SH-SY5Y (cell line): ENCODE data around the gene FBXL13.

Experiments used
- GATA2 ChIP-seq: IDR thresholded peaks from 2 replicates; pipeline ENCODE4 v1.6.1; 2011; ENCODE audit warnings: mild to moderate bottlenecking, low read depth, low read length
- GATA3 ChIP-seq: IDR thresholded peaks from 2 replicates; pipeline ENCODE4 v1.6.1; 2011; ENCODE audit warnings: low read depth, mild to moderate bottlenecking, low read length, moderate library complexity

DNA sequence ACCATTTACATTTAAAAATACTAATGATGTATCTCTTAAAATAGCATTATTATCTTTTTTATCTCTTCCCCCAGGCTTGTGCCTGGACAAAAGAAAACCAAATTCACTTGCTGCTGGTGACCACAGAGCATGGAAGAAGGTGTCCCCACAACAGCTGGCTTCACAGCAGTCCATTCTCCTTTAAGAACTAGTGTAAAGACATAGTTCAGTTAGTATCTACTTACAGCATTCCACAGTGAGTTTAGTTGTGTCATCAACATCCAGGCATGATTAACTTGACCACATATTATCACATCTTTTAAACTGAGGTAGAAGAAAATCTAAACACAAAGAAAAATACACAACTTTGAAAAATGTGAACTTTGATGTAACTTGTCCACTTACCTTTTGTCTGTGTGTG, 106.8 kb downstream of the FBXL13 start:
- TF ChIP-seq GATA2 (no peak), GATA3 (no peak)
